Thoracic aorta (tissue), 2 donors: ENCODE results near the gene CYB5R3. TPM values are rescaled to one million over a fixed set of nuclear protein-coding genes. Genes with fewer than 3 reads are reported as not detected.

Experiments
- ATAC-seq: fragments of 150-250 bp; one replicate; pipeline ENCODE4 v1.8.0; 2017; ENCODE audit warnings: low read depth; ENCODE audit not compliant: insufficient number of reproducible peaks, low FRiP score
- DNase-seq: peaks from one replicate; pipeline ENCODE4 v3.0.0-alpha.2; 2020; ENCODE audit warnings: low spot score
- H3K27ac ChIP-seq, 2 donors: fragments of 200-600 bp; sonication (generic); 1 replicate in 1 of 2; 2 replicates in 1 of 2; pipeline ENCODE4 v1.5.1; 2016; ENCODE audit warnings: mild to moderate bottlenecking in 2 of 2, moderate library complexity in 2 of 2
- H3K27me3 ChIP-seq: fragments of 200-600 bp; sonication (generic); replicated peaks from 2 replicates; pipeline ENCODE4 v1.6.0; 2016; ENCODE audit warnings: mild to moderate bottlenecking; ENCODE audit not compliant: insufficient read depth
- H3K36me3 ChIP-seq: fragments of 200-600 bp; sonication (generic); one replicate; pipeline ENCODE4 v1.5.1; 2016
- H3K4me1 ChIP-seq, 2 donors: fragments of 200-600 bp; sonication (generic); 1 replicate in 1 of 2; 2 replicates in 1 of 2; pipeline versions ENCODE4 v1.5.1 to v1.6.0; 2016; ENCODE audit warnings: low read depth in 2 of 2, mild to moderate bottlenecking in 1 of 2; ENCODE audit not compliant: control insufficient read depth in 1 of 2
- H3K4me3 ChIP-seq: fragments of 200-600 bp; sonication (generic); 2 replicates; pipeline ENCODE4 v1.5.1; 2016; ENCODE audit warnings: mild to moderate bottlenecking
- H3K9me3 ChIP-seq: fragments of 200-600 bp; sonication (generic); 2 replicates; pipeline ENCODE4 v1.5.1; 2016
- total RNA-seq, 2 donors: library from RNA; depleted of rRNA; stranded (reverse); fragments of >200 nt; gene quantifications; one replicate each; pipeline versions ENCODE4 v1.1.0 to v1.2.3, GENCODE V29; 2016
- TF ChIP-seq, protein P1 (sequence below): fragments of 200-600 bp; sonication (generic); IDR thresholded peaks from one replicate; pipeline ENCODE4 v1.5.1; 2019; ENCODE audit warnings: antibody characterized with exemption

CYB5R3 gene
- total RNA-seq, 2 donors from 2014 or later = 209 to 606 TPM

DNA sequence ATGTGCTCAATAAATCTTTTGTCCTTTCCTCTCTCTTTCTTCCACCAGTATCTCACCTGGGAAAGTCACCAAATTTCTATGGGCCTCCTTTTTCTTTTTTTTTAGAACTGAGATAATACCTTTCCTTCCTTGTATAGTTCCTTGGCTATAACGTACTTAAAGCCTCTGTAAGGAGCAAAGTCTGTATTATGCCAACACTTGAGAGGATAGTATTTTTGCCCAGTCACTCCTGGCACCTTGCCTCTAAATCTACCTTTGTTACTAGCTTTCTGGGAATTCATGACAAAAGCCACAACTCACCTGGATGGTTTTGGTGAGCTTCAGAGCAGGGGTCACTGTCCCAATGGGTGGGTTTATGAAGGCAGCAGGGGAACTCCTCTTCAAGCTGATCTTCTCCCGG, 46.7 kb downstream of the CYB5R3 start:
- Histone ChIP-seq H3K36me3 (peaks cover 50% of the 10 kb centered on the region), H3K4me1 (no peaks in the 10 kb centered on the region), H3K27me3 (no peaks in the 10 kb centered on the region), H3K4me3 (no peak overlapping the region), H3K9me3 (no peaks in the 10 kb centered on the region), H3K27ac (no peak overlapping the region)
- TF ChIP-seq, protein P1, sequence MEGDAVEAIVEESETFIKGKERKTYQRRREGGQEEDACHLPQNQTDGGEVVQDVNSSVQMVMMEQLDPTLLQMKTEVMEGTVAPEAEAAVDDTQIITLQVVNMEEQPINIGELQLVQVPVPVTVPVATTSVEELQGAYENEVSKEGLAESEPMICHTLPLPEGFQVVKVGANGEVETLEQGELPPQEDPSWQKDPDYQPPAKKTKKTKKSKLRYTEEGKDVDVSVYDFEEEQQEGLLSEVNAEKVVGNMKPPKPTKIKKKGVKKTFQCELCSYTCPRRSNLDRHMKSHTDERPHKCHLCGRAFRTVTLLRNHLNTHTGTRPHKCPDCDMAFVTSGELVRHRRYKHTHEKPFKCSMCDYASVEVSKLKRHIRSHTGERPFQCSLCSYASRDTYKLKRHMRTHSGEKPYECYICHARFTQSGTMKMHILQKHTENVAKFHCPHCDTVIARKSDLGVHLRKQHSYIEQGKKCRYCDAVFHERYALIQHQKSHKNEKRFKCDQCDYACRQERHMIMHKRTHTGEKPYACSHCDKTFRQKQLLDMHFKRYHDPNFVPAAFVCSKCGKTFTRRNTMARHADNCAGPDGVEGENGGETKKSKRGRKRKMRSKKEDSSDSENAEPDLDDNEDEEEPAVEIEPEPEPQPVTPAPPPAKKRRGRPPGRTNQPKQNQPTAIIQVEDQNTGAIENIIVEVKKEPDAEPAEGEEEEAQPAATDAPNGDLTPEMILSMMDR = no peak
- ATAC-seq (no peak), DNase-seq (no peak)

DNA sequence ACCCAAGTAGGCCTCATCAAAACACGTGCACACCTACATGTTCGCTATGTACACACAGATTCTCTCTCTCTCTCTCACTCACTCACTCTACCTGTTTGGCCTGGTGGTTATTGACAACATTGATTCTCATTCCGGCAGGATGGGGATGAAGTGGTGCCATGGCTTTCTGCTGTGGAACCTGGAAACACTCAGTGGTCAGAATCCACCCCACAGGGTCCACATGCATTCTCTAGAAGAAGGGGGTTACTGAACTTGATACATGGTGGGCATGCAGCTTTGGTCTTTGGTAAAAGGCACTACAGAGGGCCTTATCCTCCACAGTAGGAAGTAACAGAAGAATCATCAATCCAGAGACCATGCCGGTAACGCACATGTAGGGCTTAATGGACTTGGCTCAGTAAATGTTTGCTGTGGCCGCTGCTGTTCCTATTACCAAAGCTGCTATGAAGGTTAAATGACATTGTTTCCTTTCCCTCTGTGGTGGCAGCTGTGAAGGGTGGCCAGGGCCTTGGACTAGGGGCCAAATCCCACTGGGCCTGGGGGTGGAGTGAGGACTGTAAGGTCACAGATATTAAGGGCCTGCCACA, 47.2 kb downstream of the CYB5R3 start:
- Histone ChIP-seq H3K36me3 (peaks cover 55% of the 10 kb centered on the region), H3K27ac (no peak overlapping the region), H3K27me3 (no peaks in the 10 kb centered on the region), H3K4me3 (no peak overlapping the region), H3K4me1 (no peaks in the 10 kb centered on the region), H3K9me3 (no peaks in the 10 kb centered on the region)
- TF ChIP-seq, protein P1 = no peak
- DNase-seq = no peak
- ATAC-seq = no peak

DNA sequence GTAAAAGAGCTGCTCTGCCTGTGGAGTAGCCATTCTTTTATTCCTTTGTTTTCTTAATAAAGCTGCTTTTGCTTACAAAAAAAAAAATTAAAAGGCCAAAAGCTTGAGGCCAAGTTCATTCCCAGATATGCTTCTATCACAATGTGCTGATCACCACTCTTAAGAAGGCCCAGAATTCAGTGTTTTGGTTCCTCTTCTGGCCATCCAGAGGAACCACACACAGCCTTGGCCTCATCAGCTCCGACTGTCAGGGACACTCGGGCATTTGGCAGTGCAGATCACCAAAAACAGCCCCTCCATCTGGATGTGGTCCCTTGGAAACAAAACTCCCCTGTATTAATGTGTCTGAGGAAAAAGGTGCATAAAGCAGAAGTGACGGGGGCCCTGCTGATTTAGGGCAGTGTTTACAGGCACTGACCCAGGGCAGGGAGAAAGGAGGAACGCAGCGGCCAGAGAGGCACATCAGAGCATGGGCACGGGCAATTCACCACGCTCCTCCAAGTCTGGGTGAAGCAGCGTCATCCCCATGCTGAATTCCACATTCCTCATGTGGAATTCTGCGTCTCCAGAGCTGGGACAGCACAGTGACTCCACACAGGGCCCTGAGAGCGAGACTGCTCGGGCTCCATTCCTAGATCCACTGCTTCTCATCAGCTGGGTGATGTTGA, 52.2 kb downstream of the CYB5R3 start:
- H3K36me3 ChIP-seq = peaks cover 83% of the 10 kb centered on the region
- no peaks in the 10 kb centered on the region for H3K9me3 ChIP-seq
- no peaks in the 10 kb centered on the region for H3K4me1 ChIP-seq
- no peak for ATAC-seq
- no peak overlapping the region for H3K27ac ChIP-seq
- no peak overlapping the region for H3K4me3 ChIP-seq
- TF ChIP-seq, protein P1 = no peak
- DNase-seq = no peak
- H3K27me3 ChIP-seq = no peaks in the 10 kb centered on the region

DNA sequence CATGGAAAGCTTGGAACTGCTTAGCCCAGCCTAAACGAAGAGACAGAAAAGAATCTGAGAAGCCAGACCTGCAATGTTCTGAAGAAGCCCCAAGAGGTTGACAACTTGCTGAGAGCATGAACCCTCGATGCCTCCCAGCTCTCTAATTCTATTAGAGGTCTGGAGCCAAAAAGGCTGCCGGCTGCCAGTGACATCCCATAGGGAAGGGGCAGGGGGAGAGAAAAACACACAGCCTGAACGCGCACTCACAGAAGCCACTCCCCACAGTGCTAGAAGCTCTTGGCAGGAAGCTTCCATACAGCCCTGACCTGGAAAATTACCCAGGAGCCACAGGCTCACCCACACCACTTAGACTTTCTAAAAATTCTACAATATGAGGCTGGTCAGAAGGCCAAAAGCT, 52.9 kb downstream of the CYB5R3 start:
- Histone ChIP-seq H3K9me3 (no peaks in the 10 kb centered on the region), H3K27me3 (no peaks in the 10 kb centered on the region), H3K27ac (no peak overlapping the region), H3K36me3 (peaks cover 82% of the 10 kb centered on the region), H3K4me3 (no peak overlapping the region), H3K4me1 (no peaks in the 10 kb centered on the region)
- DNase-seq (no peak), ATAC-seq (no peak)
- TF ChIP-seq, protein P1 = no peak

DNA sequence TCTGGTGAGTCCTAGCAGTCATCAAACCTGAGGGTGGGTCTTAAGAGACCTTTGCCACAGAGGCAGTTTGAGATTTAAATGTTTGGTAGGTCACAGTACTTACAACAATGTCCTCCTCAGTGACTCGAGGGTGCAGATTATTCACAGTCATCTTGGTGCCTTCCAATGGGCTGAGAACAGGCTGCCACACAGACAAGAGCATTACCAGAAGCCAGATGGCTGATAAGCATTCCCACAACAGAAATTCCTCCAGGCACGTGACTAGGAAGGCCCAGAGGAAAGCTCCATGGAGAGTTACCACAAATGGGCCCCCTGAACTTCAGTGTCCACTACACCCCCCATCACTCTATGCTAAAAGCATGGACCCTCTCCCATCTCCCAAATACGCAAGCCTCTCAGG, 53.8 kb downstream of the CYB5R3 start:
- Histone ChIP-seq H3K36me3 (peaks cover 80% of the 10 kb centered on the region), H3K9me3 (no peaks in the 10 kb centered on the region), H3K27ac (no peak overlapping the region), H3K27me3 (no peaks in the 10 kb centered on the region), H3K4me3 (no peak overlapping the region), H3K4me1 (no peaks in the 10 kb centered on the region)
- DNase-seq (no peak), ATAC-seq (no peak)
- TF ChIP-seq, protein P1 = no peak
